Peyer's patch (tissue), 4 donors: Measurements from ENCODE around the gene RNASEH2B. TPM values are rescaled to one million over a fixed set of nuclear protein-coding genes. Genes with fewer than 3 reads are reported as not detected.

Experiments
- DNase-seq, 3 donors: peaks; one replicate each; pipeline ENCODE4 v3.0.0-alpha.2; 2017 to 2019
- H3K27ac ChIP-seq, 4 donors: fragments of 200-600 bp; sonication (generic); one replicate each; pipeline ENCODE4 v1.5.1; 2016 to 2019
- H3K27me3 ChIP-seq, 2 donors: fragments of 200-600 bp; sonication (generic); one replicate each; pipeline ENCODE4 v1.5.1; 2019
- H3K36me3 ChIP-seq, 3 donors: fragments of 200-600 bp; sonication (generic); one replicate each; pipeline ENCODE4 v1.5.1; 2016 to 2019
- H3K4me1 ChIP-seq, 4 donors: fragments of 200-600 bp; sonication (generic); one replicate each; pipeline ENCODE4 v1.5.1; 2016 to 2019
- H3K4me3 ChIP-seq, 4 donors: fragments of 200-600 bp; sonication (generic); 1 replicate in 3 of 4; 2 replicates in 1 of 4; pipeline ENCODE4 v1.5.1; 2016 to 2019; ENCODE audit warnings: mild to moderate bottlenecking in 1 of 4
- H3K9me3 ChIP-seq, 4 donors: fragments of 200-600 bp; sonication (generic); one replicate each; pipeline ENCODE4 v1.5.1; 2016 to 2019; ENCODE audit warnings: mild to moderate bottlenecking in 1 of 4
- CTCF ChIP-seq, 6 experiments: fragments of 450-650 bp in 4 of 6; fragments of 200-600 bp in 2 of 6; sonication (generic) in 1 of 6; IDR thresholded peaks; one replicate each; pipeline ENCODE4 v1.5.1; 2017 to 2019; ENCODE audit warnings: antibody characterized with exemption in 6 of 6, mild to moderate bottlenecking in 3 of 6, moderate library complexity in 1 of 6
- POLR2A ChIP-seq, 2 donors: fragments of 450-650 bp; IDR thresholded peaks; one replicate each; pipeline ENCODE4 v1.5.1; 2017; ENCODE audit warnings: antibody characterized with exemption in 2 of 2, mild to moderate bottlenecking in 2 of 2, moderate library complexity in 2 of 2
- total RNA-seq, 4 donors: library from RNA; depleted of rRNA; stranded (reverse); fragments of >200 nt; gene quantifications; one replicate each; pipeline ENCODE4 v1.1.0, GENCODE V29; 2016

The RNASEH2B gene
- total RNA-seq, 4 donors from 2014 or later = 20.0 to 88.3 (median 28.2) TPM

GRCh38 chr13:50928659-50929462 is 19.3 kb downstream of the RNASEH2B start:
- DNase-seq = no peak
- TF ChIP-seq CTCF (IDR thresholded peaks at IDR 0.05) = no peak
- TF ChIP-seq POLR2A (IDR thresholded peaks at IDR 0.05) = no peak
- peaks cover 0 to 7% (median 0%) of the 10 kb centered on the region in 4 donors for H3K9me3 ChIP-seq
- no peak overlapping the region for H3K27ac ChIP-seq
- no peaks in the 10 kb centered on the region for H3K36me3 ChIP-seq
- no peak overlapping the region for H3K4me3 ChIP-seq
- no peaks in the 10 kb centered on the region for H3K27me3 ChIP-seq
- H3K4me1 ChIP-seq = no peaks in the 10 kb centered on the region

GRCh38 chr13:50932091-50932490 is 22.5 kb downstream of the RNASEH2B start:
- Histone ChIP-seq H3K27ac (no peak overlapping the region), H3K36me3 (peaks cover 0 to 15% (median 0%) of the 10 kb centered on the region in 3 donors), H3K9me3 (no peaks in the 10 kb centered on the region), H3K4me1 (no peaks in the 10 kb centered on the region), H3K4me3 (no peak overlapping the region), H3K27me3 (no peaks in the 10 kb centered on the region)
- DNase-seq = no peak
- TF ChIP-seq POLR2A (IDR thresholded peaks at IDR 0.05) (no peak), CTCF (IDR thresholded peaks at IDR 0.05) (no peak)

GRCh38 chr13:50934735-50935435 is 25.3 kb downstream of the RNASEH2B start:
- TF ChIP-seq POLR2A (IDR thresholded peaks at IDR 0.05) (no peak), CTCF (IDR thresholded peaks at IDR 0.05) (no peak)
- peaks cover 0 to 15% (median 0%) of the 10 kb centered on the region in 3 donors for H3K36me3 ChIP-seq
- H3K4me1 ChIP-seq = no peaks in the 10 kb centered on the region
- H3K27ac ChIP-seq = no peak overlapping the region
- H3K27me3 ChIP-seq = no peaks in the 10 kb centered on the region
- no peak overlapping the region for H3K4me3 ChIP-seq
- no peaks in the 10 kb centered on the region for H3K9me3 ChIP-seq
- no peak for DNase-seq

GRCh38 chr13:50936679-50937078 is 27.1 kb downstream of the RNASEH2B start:
- peaks cover 0 to 15% (median 0%) of the 10 kb centered on the region in 3 donors for H3K36me3 ChIP-seq
- DNase-seq = no peak
- no peak overlapping the region for H3K4me3 ChIP-seq
- H3K4me1 ChIP-seq = no peaks in the 10 kb centered on the region
- TF ChIP-seq POLR2A (IDR thresholded peaks at IDR 0.05) = no peak
- TF ChIP-seq CTCF (IDR thresholded peaks at IDR 0.05) = no peak
- no peaks in the 10 kb centered on the region for H3K27me3 ChIP-seq
- H3K27ac ChIP-seq = no peak overlapping the region
- no peaks in the 10 kb centered on the region for H3K9me3 ChIP-seq

GRCh38 chr13:50940509-50940908 is 30.9 kb downstream of the RNASEH2B start:
- TF ChIP-seq CTCF (IDR thresholded peaks at IDR 0.05) (no peak), POLR2A (IDR thresholded peaks at IDR 0.05) (no peak)
- H3K4me3 ChIP-seq = no peak overlapping the region
- H3K4me1 ChIP-seq = no peaks in the 10 kb centered on the region
- H3K36me3 ChIP-seq = peaks cover 0 to under 1% (median 0%) of the 10 kb centered on the region in 3 donors
- no peaks in the 10 kb centered on the region for H3K27me3 ChIP-seq
- DNase-seq = no peak
- no peaks in the 10 kb centered on the region for H3K9me3 ChIP-seq
- H3K27ac ChIP-seq = no peak overlapping the region
